ENCODE data around the gene DSE.

The DSE gene

GRCh38 chr6:116349216-116349615, 21.5 kb upstream of the DSE start:
- ChIA-PET POLR2A (no interaction called here), CTCF (interaction anchor here (0.9 to 2.1 kb wide), 7 partner anchors 10 to 61 kb away, joined by 3 to 7 read pairs (median 3); no protein-coding TSS in a partner anchor)
- no peak for DNase-seq (ENCODE audit: extremely low spot score)
- TF ChIP-seq CTCF (IDR thresholded peaks at IDR 0.05; ENCODE audit: control extremely low read depth, extremely low read depth, low read depth, missing control alignments), result no peak

- DNase-seq (ENCODE audit: extremely low spot score), result no peak
Measured at GRCh38 chr6:116351101-116351500, 19.6 kb upstream of the DSE start.

GRCh38 chr6:116352515-116353471, 18.0 kb upstream of the DSE start:
- no peak for TF ChIP-seq CTCF (IDR thresholded peaks at IDR 0.05; ENCODE audit: control extremely low read depth, extremely low read depth, low read depth, missing control alignments)
- no peak for DNase-seq (ENCODE audit: extremely low spot score)
- POLR2A ChIA-PET, result no interaction called here
- CTCF ChIA-PET, result interaction anchor here (1.0 to 3.9 kb wide), 11 partner anchors 9 to 208 kb away, joined by 3 to 17 read pairs (median 4); no protein-coding TSS in a partner anchor

More at GRCh38 chr6:116351101-116351500, 19.6 kb upstream of the DSE start:
- no peak for TF ChIP-seq CTCF (IDR thresholded peaks at IDR 0.05; ENCODE audit: control extremely low read depth, extremely low read depth, low read depth, missing control alignments)
- CTCF ChIA-PET, result interaction anchor here (0.7 to 3.9 kb wide), 4 partner anchors 12 to 63 kb away, joined by 4 to 17 read pairs (median 4); no protein-coding TSS in a partner anchor
- POLR2A ChIA-PET, result no interaction called here

- POLR2A ChIA-PET, result no interaction called here
- DNase-seq (ENCODE audit: extremely low spot score), result no peak
- CTCF ChIA-PET, result interaction anchor here (1.5 to 3.9 kb wide), 3 partner anchors 14 to 66 kb away, joined by 4 to 17 read pairs (median 7); no protein-coding TSS in a partner anchor
- no peak for TF ChIP-seq CTCF (IDR thresholded peaks at IDR 0.05; ENCODE audit: control extremely low read depth, extremely low read depth, low read depth, missing control alignments)
Measured at GRCh38 chr6:116354236-116354635, 16.5 kb upstream of the DSE start.

- ChIA-PET POLR2A (no interaction called here), CTCF (interaction anchor here (0.8 to 1.6 kb wide), 4 partner anchors 11 to 68 kb away, joined by 3 to 5 read pairs (median 3); no protein-coding TSS in a partner anchor)
- no peak for DNase-seq (ENCODE audit: extremely low spot score)
- no peak for TF ChIP-seq CTCF (IDR thresholded peaks at IDR 0.05; ENCODE audit: control extremely low read depth, extremely low read depth, low read depth, missing control alignments)
Measured at GRCh38 chr6:116355796-116356195, 15.0 kb upstream of the DSE start.

GRCh38 chr6:116359131-116359530, 11.6 kb upstream of the DSE start:
- ChIA-PET CTCF (interaction anchor here (1.0 to 4.5 kb wide), 8 partner anchors 9 to 78 kb away, joined by 3 to 23 read pairs (median 4); no protein-coding TSS in a partner anchor), POLR2A (no interaction called here)

More at GRCh38 chr6:116359131-116359530, 11.6 kb upstream of the DSE start:
- DNase-seq (ENCODE audit: extremely low spot score), result no peak
- no peak for TF ChIP-seq CTCF (IDR thresholded peaks at IDR 0.05; ENCODE audit: control extremely low read depth, extremely low read depth, low read depth, missing control alignments)
